Ascending aorta (tissue), 2 donors: ENCODE data around the gene PGPEP1. TPM values are rescaled to one million over a fixed set of nuclear protein-coding genes. Genes with fewer than 3 reads are reported as not detected.

Experiments used
- DNase-seq, 2 donors: peaks; one replicate each; pipeline ENCODE4 v3.0.0-alpha.2; 2019; ENCODE audit warnings: low spot score in 2 of 2
- H3K27ac ChIP-seq, 2 donors: fragments of 200-600 bp; sonication (generic); one replicate each; pipeline ENCODE4 v1.5.1; 2016 to 2017; ENCODE audit warnings: mild to moderate bottlenecking in 1 of 2
- H3K27me3 ChIP-seq: fragments of 200-600 bp; sonication (generic); one replicate; pipeline ENCODE4 v1.5.1; 2017
- H3K36me3 ChIP-seq, 2 donors: fragments of 200-600 bp; sonication (generic); one replicate each; pipeline ENCODE4 v1.5.1; 2016
- H3K4me1 ChIP-seq, 2 donors: fragments of 200-600 bp; sonication (generic); one replicate each; pipeline ENCODE4 v1.5.1; 2016 to 2017; ENCODE audit warnings: mild to moderate bottlenecking in 1 of 2
- H3K4me3 ChIP-seq, 2 donors: fragments of 200-600 bp; sonication (generic); one replicate each; pipeline ENCODE4 v1.5.1; 2016 to 2017; ENCODE audit warnings: mild to moderate bottlenecking in 1 of 2
- H3K9me3 ChIP-seq, 2 donors: fragments of 200-600 bp; sonication (generic); one replicate each; pipeline ENCODE4 v1.5.1; 2016
- intact Hi-C: fragments of 100-400 bp; cut with DNase I; formaldehyde crosslinking; loops from one replicate; pipeline ENCODE4 v1.15.1; 2023
- total RNA-seq: library from RNA; depleted of rRNA; stranded (reverse); fragments of >200 nt; gene quantifications from one replicate; pipeline ENCODE4 v1.1.0, GENCODE V29; 2016
- TF ChIP-seq, protein P1 (sequence below), 3 experiments: fragments of 200-600 bp in 2 of 3; fragments of 450-650 bp in 1 of 3; sonication (generic) in 2 of 3; IDR thresholded peaks; one replicate each; pipeline ENCODE4 v1.5.1; 2016 to 2019; ENCODE audit warnings: antibody characterized with exemption in 3 of 3, mild to moderate bottlenecking in 1 of 3, moderate library complexity in 1 of 3

Gene PGPEP1, protein sequence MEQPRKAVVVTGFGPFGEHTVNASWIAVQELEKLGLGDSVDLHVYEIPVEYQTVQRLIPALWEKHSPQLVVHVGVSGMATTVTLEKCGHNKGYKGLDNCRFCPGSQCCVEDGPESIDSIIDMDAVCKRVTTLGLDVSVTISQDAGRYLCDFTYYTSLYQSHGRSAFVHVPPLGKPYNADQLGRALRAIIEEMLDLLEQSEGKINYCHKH
- total RNA-seq: 14.8 TPM

DNA sequence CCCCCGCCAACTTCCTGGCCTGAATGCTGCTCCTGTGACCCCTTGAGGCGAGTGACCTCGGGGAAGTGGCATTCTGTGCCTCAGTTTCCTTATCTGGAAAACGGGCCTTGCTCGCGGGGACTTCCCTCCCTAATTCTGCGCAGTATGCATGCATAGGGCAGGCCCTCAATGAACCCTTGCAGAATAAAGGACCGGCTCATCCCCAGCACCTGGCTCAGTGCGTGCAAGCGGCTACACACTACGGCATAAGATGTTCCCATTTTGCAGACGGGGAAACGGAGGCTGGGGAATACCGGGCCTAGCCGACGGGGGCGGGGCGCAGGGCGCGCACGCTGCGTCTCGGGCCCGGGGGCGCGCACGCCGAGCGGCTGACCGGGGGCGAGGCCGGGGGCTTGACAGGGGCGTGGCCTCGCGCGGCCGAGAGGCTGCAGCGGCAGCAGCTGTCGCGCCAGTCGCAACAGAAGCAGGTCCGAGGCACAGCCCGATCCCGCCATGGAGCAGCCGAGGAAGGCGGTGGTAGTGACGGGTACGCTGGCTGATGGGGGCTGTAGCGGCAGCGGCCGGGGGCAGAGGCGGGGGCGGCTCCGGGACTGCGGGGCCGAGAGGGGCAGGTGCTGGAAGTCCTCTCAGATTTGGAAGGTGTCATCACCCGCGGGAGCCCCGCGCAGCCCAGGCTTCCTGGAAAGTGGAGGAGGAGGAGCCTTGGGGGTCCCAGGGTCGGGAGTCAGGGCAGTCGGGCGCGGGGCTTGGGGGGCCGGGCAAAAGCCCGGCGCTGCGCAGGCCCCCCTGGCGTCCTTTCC lies at the start of gene PGPEP1:
TSS of gene PGPEP1 (plus strand) at position 409 of the 800 bp plus-strand sequence. CDS start at position 493, 84 bp downstream.
- H3K4me1 ChIP-seq: peaks cover 6 to 12% of the 10 kb centered on the region in 2 donors
- no peaks in the 10 kb centered on the region for H3K36me3 ChIP-seq
- TF ChIP-seq, protein P1, sequence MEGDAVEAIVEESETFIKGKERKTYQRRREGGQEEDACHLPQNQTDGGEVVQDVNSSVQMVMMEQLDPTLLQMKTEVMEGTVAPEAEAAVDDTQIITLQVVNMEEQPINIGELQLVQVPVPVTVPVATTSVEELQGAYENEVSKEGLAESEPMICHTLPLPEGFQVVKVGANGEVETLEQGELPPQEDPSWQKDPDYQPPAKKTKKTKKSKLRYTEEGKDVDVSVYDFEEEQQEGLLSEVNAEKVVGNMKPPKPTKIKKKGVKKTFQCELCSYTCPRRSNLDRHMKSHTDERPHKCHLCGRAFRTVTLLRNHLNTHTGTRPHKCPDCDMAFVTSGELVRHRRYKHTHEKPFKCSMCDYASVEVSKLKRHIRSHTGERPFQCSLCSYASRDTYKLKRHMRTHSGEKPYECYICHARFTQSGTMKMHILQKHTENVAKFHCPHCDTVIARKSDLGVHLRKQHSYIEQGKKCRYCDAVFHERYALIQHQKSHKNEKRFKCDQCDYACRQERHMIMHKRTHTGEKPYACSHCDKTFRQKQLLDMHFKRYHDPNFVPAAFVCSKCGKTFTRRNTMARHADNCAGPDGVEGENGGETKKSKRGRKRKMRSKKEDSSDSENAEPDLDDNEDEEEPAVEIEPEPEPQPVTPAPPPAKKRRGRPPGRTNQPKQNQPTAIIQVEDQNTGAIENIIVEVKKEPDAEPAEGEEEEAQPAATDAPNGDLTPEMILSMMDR (IDR thresholded peaks at IDR 0.05): no peak
- H3K27me3 ChIP-seq: no peaks in the 10 kb centered on the region
- peak within 1 kb of the TSS; percentile 82 to 96 for H3K27ac ChIP-seq
- DNase-seq: peak; percentile 17 to 75
- H3K4me3 ChIP-seq: peak within 1 kb of the TSS; percentile 88 to 95
- H3K9me3 ChIP-seq: no peaks in the 10 kb centered on the region
- intact Hi-C loops: no loop called here

DNA sequence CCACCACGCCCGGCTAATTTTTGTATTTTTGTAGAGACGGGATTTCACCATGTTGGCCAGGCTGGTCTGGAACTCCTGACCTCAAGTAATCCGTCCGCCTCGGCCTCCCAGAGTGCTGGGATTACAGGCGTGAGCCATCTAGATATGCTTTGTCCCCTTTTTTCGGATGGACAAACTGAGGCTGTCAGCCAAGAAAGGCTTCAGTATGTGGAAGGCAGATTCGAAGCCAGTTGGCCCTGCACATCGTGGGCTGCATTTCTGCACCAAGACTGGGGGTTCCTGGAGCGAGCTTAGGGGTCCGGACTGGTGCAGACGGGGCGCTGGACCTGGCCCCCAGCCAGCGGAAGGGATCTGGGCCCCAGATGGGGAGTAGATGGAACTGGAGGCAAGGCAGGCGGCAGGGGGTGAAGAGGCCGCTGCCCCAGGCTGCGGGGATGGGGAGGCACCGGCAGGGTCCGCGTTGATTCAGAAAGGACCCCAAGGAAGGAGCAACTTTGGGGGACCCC lies 49.3 kb upstream of the PGPEP1 start:
- Histone ChIP-seq H3K4me3 (peak overlapping the region; percentile 72 to 86), H3K27me3 (no peaks in the 10 kb centered on the region), H3K4me1 (peaks cover 4 to 28% of the 10 kb centered on the region in 2 donors), H3K36me3 (no peaks in the 10 kb centered on the region), H3K9me3 (no peaks in the 10 kb centered on the region), H3K27ac (peak overlapping the region; percentile 99)
- DNase-seq: no peak
- intact Hi-C loops: loop anchor here (5.0 kb wide), 1 partner anchor 126 kb away; the partner anchor contains the start of gene SSBP4
- TF ChIP-seq, protein P1 (IDR thresholded peaks at IDR 0.05): no peak

DNA sequence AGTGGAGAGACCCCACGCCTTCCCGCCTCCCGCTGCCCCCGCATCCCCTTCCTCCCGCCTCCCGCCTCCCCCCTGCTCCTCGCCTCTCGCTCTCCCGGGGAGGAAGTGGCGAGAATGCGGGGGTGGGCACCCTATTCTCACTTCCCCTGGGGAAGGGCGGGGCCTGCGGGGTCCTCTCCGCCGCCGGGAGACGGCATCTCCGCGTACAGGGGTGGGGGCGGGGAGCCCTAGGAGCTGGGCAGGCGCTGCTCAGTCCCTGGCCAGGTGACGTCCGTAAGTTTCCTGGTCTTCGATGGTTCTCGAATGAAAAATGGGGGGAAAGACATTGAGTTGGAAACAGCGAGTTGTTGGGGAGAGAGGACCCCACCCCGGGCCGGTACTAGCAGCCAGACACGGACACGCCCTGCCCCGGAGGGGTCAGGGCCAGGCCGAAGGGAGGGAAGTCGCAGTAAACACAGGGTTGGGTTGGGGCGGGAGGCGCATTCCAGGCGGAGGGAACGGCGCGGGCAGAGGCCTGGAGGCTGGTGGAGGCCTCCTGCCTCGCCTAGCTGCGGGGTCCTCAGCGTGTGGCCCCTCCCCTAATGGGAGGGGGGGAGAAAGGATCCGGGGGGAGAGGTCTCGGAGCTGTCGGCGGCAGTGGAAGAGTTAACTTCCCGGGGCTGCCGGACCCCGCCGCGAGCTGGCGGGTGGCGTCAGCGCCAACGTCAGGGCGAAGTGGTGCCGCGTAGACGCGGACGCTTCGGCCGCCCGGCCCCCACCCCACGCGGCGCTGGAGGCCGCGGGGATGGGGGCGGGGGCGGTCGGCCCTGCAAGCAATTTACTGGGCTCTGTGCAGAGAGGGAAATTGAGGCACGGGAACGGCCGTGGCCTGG lies 48.6 kb upstream of the PGPEP1 start:
- Histone ChIP-seq H3K36me3 (no peaks in the 10 kb centered on the region), H3K27ac (peak overlapping the region; percentile 99), H3K9me3 (no peaks in the 10 kb centered on the region), H3K27me3 (no peaks in the 10 kb centered on the region), H3K4me1 (peaks cover 4 to 28% of the 10 kb centered on the region in 2 donors), H3K4me3 (peak overlapping the region; percentile 72 to 86)
- peak; percentile 81 to 94 for DNase-seq
- TF ChIP-seq, protein P1 (IDR thresholded peaks at IDR 0.05): no peak
- intact Hi-C loops: loop anchor here (1.0 to 5.0 kb wide), 3 partner anchors 11 to 125 kb away; partner anchors contain the start of genes JUND and SSBP4

DNA sequence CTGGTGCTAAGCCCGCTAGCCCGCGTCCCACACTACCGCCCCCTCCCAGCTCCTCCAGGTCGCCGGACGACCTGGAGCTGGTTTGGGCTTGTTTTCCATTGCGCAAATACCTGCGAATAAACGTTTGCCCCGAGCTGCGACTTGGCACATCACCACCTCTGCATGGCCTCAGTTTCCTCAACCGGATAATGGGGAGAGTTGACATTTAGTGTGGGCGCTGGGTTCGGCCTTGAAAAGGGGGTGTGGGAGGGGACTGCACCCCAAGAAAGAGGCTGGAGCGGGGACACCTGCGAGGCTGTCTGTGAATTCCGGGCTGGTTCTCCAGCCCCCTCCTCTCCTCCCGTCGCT lies 48.0 kb upstream of the PGPEP1 start:
- Histone ChIP-seq H3K4me3 (peak overlapping the region; percentile 72 to 86), H3K4me1 (peaks cover 4 to 28% of the 10 kb centered on the region in 2 donors), H3K27ac (peak overlapping the region; percentile 99), H3K36me3 (no peaks in the 10 kb centered on the region), H3K9me3 (no peaks in the 10 kb centered on the region), H3K27me3 (no peaks in the 10 kb centered on the region)
- TF ChIP-seq, protein P1 (IDR thresholded peaks at IDR 0.05): no peak
- intact Hi-C loops: loop anchor here (1.0 to 5.0 kb wide), 3 partner anchors 11 to 125 kb away; partner anchors contain the start of genes JUND and SSBP4
- DNase-seq: no peak
